Measurements from ENCODE around the gene STX3.

STX3 gene

GRCh38 chr11:59756845-59757244 is 1.7 kb downstream of the STX3 start:
- no peaks in the 10 kb centered on the region for H3K36me3 ChIP-seq (ENCODE audit: control insufficient read depth, low read length)
- no peaks in the 10 kb centered on the region for H3K9me2 ChIP-seq (replicated peaks; ENCODE audit: control insufficient read depth, low read length)
- peaks cover 37% of the 10 kb centered on the region for H3K27me3 ChIP-seq (ENCODE audit: control insufficient read depth, low read length)
- H3K79me2 ChIP-seq (ENCODE audit: control insufficient read depth, low read length) = no peaks in the 10 kb centered on the region
- no peaks in the 10 kb centered on the region for H3F3A ChIP-seq (ENCODE audit: control insufficient read depth, insufficient read depth)
- no peak overlapping the region for H3K4me3 ChIP-seq (ENCODE audit: low read length)
- no peaks in the 10 kb centered on the region for H4K20me1 ChIP-seq (ENCODE audit: control insufficient read depth, insufficient read depth, low read depth, low read length)
- H3K4me1 ChIP-seq (ENCODE audit: control insufficient read depth, low read length) = peaks cover 16% of the 10 kb centered on the region
- no peak overlapping the region for H3K27ac ChIP-seq (ENCODE audit: low read depth, low read length)
- TF ChIP-seq CTCF (IDR thresholded peaks at IDR 0.05; ENCODE audit: low read depth, low read length, poor library complexity, severe bottlenecking) (no peak), EZH2phosphoT487 (IDR thresholded peaks at IDR 0.05; ENCODE audit: borderline replicate concordance, low read length) (no peak)
- H3K4me2 ChIP-seq (ENCODE audit: low read length) = no peak overlapping the region
- H3K9me3 ChIP-seq (ENCODE audit: control insufficient read depth, insufficient read depth, low read length) = no peaks in the 10 kb centered on the region

- no peak overlapping the region for H3K27ac ChIP-seq (ENCODE audit: low read depth, low read length)
- H3F3A ChIP-seq (ENCODE audit: control insufficient read depth, insufficient read depth) = no peaks in the 10 kb centered on the region
- H3K79me2 ChIP-seq (ENCODE audit: control insufficient read depth, low read length) = no peaks in the 10 kb centered on the region
- H3K9me3 ChIP-seq (ENCODE audit: control insufficient read depth, insufficient read depth, low read length) = no peaks in the 10 kb centered on the region
- TF ChIP-seq EZH2phosphoT487 (IDR thresholded peaks at IDR 0.05; ENCODE audit: borderline replicate concordance, low read length) (no peak), CTCF (IDR thresholded peaks at IDR 0.05; ENCODE audit: low read depth, low read length, poor library complexity, severe bottlenecking) (no peak)
- H3K9me2 ChIP-seq (replicated peaks; ENCODE audit: control insufficient read depth, low read length) = no peaks in the 10 kb centered on the region
- H3K4me2 ChIP-seq (ENCODE audit: low read length) = no peak overlapping the region
- H3K4me1 ChIP-seq (ENCODE audit: control insufficient read depth, low read length) = peaks cover 16% of the 10 kb centered on the region
- H3K4me3 ChIP-seq (ENCODE audit: low read length) = no peak overlapping the region
- H4K20me1 ChIP-seq (ENCODE audit: control insufficient read depth, insufficient read depth, low read depth, low read length) = no peaks in the 10 kb centered on the region
- H3K36me3 ChIP-seq (ENCODE audit: control insufficient read depth, low read length) = no peaks in the 10 kb centered on the region
- H3K27me3 ChIP-seq (ENCODE audit: control insufficient read depth, low read length) = peaks cover 37% of the 10 kb centered on the region
Observed at GRCh38 chr11:59758401-59759037, 3.3 kb downstream of the STX3 start.

GRCh38 chr11:59759900-59760299 is 4.7 kb downstream of the STX3 start:
- Histone ChIP-seq H3K27ac (ENCODE audit: low read depth, low read length) (no peak overlapping the region), H3K9me2 (replicated peaks; ENCODE audit: control insufficient read depth, low read length) (no peaks in the 10 kb centered on the region), H3K4me2 (ENCODE audit: low read length) (no peak overlapping the region), H3F3A (ENCODE audit: control insufficient read depth, insufficient read depth) (no peaks in the 10 kb centered on the region), H4K20me1 (ENCODE audit: control insufficient read depth, insufficient read depth, low read depth, low read length) (no peaks in the 10 kb centered on the region), H3K27me3 (ENCODE audit: control insufficient read depth, low read length) (peaks cover 37% of the 10 kb centered on the region), H3K9me3 (ENCODE audit: control insufficient read depth, insufficient read depth, low read length) (no peaks in the 10 kb centered on the region), H3K36me3 (ENCODE audit: control insufficient read depth, low read length) (no peaks in the 10 kb centered on the region), H3K79me2 (ENCODE audit: control insufficient read depth, low read length) (no peaks in the 10 kb centered on the region), H3K4me1 (ENCODE audit: control insufficient read depth, low read length) (peaks cover 8% of the 10 kb centered on the region), H3K4me3 (ENCODE audit: low read length) (no peak overlapping the region)
- TF ChIP-seq EZH2phosphoT487 (IDR thresholded peaks at IDR 0.05; ENCODE audit: borderline replicate concordance, low read length) (no peak), CTCF (IDR thresholded peaks at IDR 0.05; ENCODE audit: low read depth, low read length, poor library complexity, severe bottlenecking) (no peak)
